ENCODE data around the gene OSBPL10.

GRCh38 chr3:31785734-31786133 lies 195.3 kb downstream of the OSBPL10 start:
- no peak for TF ChIP-seq CTCF (IDR thresholded peaks at IDR 0.05)
- TF ChIP-seq POLR2A (IDR thresholded peaks at IDR 0.05), result no peak
- no peak for TF ChIP-seq POLR2AphosphoS5 (IDR thresholded peaks at IDR 0.05)

Measured in prostate gland (tissue), 2 donors.